Prostate gland (tissue), 2 donors: ENCODE measurements around the gene PCDHA3. TPM values are rescaled to one million over a fixed set of nuclear protein-coding genes. Genes with fewer than 3 reads are reported as not detected.
"Not testable (repeated sequence)": the region's sequence is repeated elsewhere in the genome, so short reads cannot be mapped to it uniquely, and the experiment has no call there.

Experiments used
- DNase-seq: peaks from one replicate; pipeline ENCODE4 v3.0.0-alpha.2; 2019; ENCODE audit warnings: low spot score
- H3K27ac ChIP-seq, 2 donors: fragments of 200-600 bp; sonication (generic); 2 replicates each; pipeline ENCODE4 v1.5.1; 2017 to 2019
- H3K27me3 ChIP-seq: fragments of 200-600 bp; sonication (generic); replicated peaks from 2 replicates; pipeline ENCODE4 v1.5.1; 2019; ENCODE audit not compliant: insufficient read depth
- H3K36me3 ChIP-seq, 2 donors: fragments of 200-600 bp; sonication (generic); 1 replicate in 1 of 2; 2 replicates in 1 of 2; pipeline versions ENCODE4 v1.5.1 to v1.8.1; 2017 to 2019
- H3K4me1 ChIP-seq: fragments of 200-600 bp; sonication (generic); replicated peaks from 2 replicates; pipeline ENCODE4 v1.5.1; 2019
- H3K4me3 ChIP-seq, 2 donors: fragments of 200-600 bp; sonication (generic); 2 replicates each; pipeline ENCODE4 v1.5.1; 2017 to 2019
- H3K9me3 ChIP-seq: fragments of 200-600 bp; sonication (generic); 2 replicates; pipeline ENCODE4 v1.5.1; 2017
- POLR2A ChIP-seq: fragments of 450-650 bp; IDR thresholded peaks from one replicate; pipeline ENCODE4 v1.6.1; 2016; ENCODE audit warnings: antibody characterized with exemption, mild to moderate bottlenecking
- POLR2AphosphoS5 ChIP-seq: sonication (generic); formaldehyde crosslinking; IDR thresholded peaks from one replicate; pipeline ENCODE4 v1.6.1; 2017; ENCODE audit warnings: antibody characterized with exemption
- WGBS: methylation state at CpG from one replicate; pipeline ENCODE4 v1.1.5; 2018; 5-methylcytosine and 5-hydroxymethylcytosine counted together
- intact Hi-C: fragments of 100-400 bp; cut with DNase I; formaldehyde crosslinking; loops from one replicate; pipeline ENCODE4 v1.14.2; 2022
- total RNA-seq, 2 donors: library from RNA; depleted of rRNA; stranded (reverse); fragments of >200 nt; gene quantifications; one replicate each; pipeline ENCODE4 v1.1.0, GENCODE V29; 2016
- TF ChIP-seq, protein P1 (sequence below), 4 experiments: fragments of 200-600 bp in 2 of 4; fragments of 450-650 bp in 2 of 4; sonication (generic) in 2 of 4; IDR thresholded peaks; 1 replicate in 3 of 4; 2 replicates in 1 of 4; pipeline ENCODE4 v1.5.1; 2016 to 2019; ENCODE audit warnings: antibody characterized with exemption in 4 of 4, mild to moderate bottlenecking in 2 of 4, moderate library complexity in 2 of 4

The PCDHA3 gene
- total RNA-seq, 2 donors from 2014 or later: 0.09 to 1.0 TPM

DNA sequence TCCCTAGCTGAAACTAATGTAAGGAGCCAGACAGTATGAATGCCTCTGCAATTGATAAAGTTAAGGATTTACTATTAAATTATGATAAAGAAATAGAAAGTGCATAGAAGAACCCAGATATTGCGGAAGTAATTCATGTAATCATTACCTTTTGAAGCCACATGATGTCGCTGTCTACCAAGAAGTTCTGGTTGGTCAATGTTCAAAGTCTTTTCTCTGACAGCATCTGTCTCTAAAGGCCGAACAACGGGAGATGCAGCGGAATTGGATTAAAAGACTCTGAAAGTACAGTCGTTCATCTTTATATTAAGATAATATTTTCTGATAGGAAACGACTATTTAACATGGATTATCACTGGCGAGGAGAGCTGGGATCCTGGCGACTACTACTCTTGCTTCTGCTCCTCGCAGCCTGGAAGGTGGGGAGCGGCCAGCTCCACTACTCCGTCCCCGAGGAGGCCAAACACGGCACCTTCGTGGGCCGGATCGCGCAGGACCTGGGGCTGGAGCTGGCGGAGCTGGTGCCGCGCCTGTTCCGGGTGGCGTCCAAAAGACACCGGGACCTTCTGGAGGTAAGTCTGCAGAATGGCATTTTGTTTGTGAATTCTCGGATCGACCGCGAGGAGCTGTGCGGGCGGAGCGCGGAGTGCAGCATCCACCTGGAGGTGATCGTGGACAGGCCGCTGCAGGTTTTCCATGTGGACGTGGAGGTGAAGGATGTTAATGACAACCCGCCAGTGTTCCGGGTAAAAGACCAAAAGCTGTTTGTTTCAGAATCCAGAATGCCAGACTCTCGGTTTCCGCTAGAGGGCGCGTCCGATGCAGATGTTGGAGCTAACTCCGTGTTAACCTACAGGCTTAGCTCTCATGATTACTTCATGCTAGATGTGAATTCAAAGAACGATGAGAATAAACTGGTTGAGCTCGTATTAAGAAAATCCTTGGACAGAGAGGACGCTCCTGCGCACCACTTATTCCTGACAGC is 40.4 kb downstream of the PCDHA3 start, which contains the start of gene PCDHA8:
PCDHA8 (plus strand) TSS at position 210 of the 985 bp plus-strand sequence; CDS start at position 345, 135 bp downstream.
- intact Hi-C loops: no loop called here
- peaks cover 4% of the 10 kb centered on the region for H3K27me3 ChIP-seq
- no peaks in the 10 kb centered on the region for H3K36me3 ChIP-seq
- H3K9me3 ChIP-seq: no peaks in the 10 kb centered on the region
- H3K4me3 ChIP-seq: no peak within 1 kb of the TSS
- WGBS: 21% methylated on average over 46 of the region's 47 CpGs
- TF ChIP-seq POLR2AphosphoS5: no peak
- TF ChIP-seq, protein P1, sequence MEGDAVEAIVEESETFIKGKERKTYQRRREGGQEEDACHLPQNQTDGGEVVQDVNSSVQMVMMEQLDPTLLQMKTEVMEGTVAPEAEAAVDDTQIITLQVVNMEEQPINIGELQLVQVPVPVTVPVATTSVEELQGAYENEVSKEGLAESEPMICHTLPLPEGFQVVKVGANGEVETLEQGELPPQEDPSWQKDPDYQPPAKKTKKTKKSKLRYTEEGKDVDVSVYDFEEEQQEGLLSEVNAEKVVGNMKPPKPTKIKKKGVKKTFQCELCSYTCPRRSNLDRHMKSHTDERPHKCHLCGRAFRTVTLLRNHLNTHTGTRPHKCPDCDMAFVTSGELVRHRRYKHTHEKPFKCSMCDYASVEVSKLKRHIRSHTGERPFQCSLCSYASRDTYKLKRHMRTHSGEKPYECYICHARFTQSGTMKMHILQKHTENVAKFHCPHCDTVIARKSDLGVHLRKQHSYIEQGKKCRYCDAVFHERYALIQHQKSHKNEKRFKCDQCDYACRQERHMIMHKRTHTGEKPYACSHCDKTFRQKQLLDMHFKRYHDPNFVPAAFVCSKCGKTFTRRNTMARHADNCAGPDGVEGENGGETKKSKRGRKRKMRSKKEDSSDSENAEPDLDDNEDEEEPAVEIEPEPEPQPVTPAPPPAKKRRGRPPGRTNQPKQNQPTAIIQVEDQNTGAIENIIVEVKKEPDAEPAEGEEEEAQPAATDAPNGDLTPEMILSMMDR (IDR thresholded peaks at IDR 0.05): no peak
- TF ChIP-seq POLR2A: no peak
- H3K27ac ChIP-seq: no peak within 1 kb of the TSS
- no peaks in the 10 kb centered on the region for H3K4me1 ChIP-seq
- DNase-seq: no peak

DNA sequence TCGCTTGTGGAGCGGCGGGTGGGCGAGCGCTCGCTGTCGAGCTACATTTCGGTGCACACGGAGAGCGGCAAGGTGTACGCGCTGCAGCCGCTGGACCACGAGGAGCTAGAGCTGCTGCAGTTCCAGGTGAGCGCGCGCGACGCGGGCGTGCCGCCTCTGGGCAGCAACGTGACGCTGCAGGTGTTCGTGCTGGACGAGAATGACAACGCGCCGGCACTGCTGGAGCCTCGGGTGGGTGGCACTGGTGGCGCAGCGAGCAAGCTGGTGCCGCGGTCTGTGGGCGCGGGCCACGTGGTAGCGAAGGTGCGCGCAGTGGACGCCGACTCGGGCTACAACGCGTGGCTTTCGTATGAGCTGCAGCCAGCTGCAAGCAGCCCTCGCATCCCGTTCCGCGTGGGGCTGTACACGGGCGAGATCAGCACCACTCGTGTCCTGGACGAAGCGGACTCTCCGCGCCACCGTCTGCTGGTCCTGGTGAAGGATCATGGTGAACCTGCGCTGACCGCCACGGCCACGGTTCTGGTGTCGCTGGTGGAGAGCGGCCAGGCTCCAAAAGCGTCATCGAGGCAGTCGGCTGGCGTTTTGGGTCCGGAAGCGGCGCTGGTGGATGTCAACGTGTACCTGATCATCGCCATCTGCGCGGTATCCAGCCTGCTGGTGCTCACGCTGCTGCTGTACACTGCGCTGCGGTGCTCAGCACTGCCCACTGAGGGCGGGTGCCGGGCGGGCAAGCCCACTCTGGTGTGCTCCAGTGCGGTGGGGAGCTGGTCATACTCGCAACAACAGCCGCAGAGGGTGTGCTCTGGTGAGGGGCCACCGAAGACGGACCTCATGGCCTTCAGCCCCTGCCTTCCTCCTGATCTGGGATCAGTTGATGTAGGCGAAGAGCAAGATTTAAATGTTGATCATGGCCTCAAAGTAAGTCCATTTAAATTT is 42.2 kb downstream of the PCDHA3 start:
- Histone ChIP-seq H3K4me3 (no peak overlapping the region), H3K36me3 (no peaks in the 10 kb centered on the region), H3K27ac (no peak overlapping the region), H3K27me3 (no peaks in the 10 kb centered on the region), H3K9me3 (no peaks in the 10 kb centered on the region), H3K4me1 (no peaks in the 10 kb centered on the region)
- intact Hi-C loops: no loop called here
- TF ChIP-seq, protein P1 (IDR thresholded peaks at IDR 0.05): no peak
- TF ChIP-seq POLR2A: no peak
- TF ChIP-seq POLR2AphosphoS5: no peak
- 43% methylated on average over 85 of the region's 87 CpGs for WGBS
- no peak for DNase-seq

DNA sequence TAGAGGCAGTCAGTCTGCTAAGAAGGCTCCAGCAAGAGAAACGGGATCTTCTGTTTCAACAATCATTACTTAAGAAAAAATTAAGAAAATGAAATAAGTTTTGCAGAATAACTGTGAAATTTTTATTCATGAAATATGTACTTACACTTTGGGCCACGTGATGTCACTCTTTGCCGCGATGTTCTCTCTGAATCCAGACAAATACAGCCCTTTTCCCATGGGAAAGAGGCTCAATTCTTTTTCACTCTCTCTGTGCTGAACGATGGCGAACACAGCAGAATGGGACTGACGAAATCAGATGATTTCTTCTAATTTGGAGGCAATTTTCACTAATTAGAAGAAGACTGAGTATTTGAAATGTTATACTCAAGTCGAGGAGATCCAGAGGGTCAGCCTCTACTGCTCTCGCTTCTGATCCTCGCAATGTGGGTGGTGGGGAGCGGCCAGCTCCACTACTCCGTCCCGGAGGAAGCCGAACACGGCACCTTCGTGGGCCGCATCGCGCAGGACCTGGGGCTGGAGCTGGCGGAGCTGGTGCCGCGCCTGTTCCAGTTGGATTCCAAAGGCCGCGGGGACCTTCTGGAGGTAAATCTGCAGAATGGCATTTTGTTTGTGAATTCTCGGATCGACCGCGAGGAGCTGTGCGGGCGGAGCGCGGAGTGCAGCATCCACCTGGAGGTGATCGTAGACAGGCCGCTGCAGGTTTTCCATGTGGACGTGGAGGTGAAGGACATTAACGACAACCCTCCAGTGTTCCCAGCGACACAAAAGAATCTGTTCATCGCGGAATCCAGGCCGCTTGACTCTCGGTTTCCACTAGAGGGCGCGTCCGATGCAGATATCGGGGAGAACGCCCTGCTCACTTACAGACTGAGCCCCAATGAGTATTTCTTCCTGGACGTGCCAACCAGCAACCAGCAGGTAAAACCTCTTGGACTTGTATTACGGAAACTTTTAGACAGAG is 47.6 kb downstream of the PCDHA3 start, which contains the start of gene PCDHA9:
PCDHA9 (plus strand) TSS at position 244 of the 964 bp plus-strand sequence; CDS start at position 358, 114 bp downstream.
- not testable (repeated sequence) for H3K4me3 ChIP-seq
- 19% methylated on average over 29 of the region's 48 CpGs for whole genome bisulfite sequencing

DNA sequence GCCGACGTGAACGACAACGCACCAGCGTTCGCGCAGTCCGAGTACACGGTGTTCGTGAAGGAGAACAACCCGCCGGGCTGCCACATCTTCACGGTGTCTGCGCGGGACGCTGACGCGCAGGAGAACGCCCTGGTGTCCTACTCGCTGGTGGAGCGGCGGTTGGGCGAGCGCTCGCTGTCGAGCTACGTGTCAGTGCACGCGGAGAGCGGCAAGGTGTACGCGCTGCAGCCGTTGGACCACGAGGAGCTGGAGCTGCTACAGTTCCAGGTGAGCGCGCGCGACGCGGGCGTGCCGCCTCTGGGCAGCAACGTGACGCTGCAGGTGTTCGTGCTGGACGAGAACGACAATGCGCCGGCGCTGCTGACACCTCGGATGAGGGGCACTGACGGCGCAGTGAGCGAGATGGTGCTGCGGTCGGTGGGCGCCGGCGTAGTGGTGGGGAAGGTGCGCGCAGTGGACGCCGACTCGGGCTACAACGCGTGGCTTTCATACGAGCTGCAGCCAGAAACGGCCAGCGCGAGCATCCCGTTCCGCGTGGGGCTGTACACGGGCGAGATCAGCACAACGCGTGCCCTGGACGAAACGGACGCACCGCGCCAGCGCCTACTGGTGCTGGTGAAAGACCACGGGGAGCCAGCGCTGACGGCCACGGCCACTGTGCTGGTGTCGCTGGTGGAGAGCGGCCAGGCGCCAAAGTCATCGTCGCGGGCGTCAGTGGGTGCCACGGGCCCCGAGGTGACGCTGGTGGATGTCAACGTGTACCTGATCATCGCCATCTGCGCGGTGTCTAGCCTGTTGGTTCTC is 49.2 kb downstream of the PCDHA3 start:
- H3K27ac ChIP-seq, H3K9me3 ChIP-seq, H3K36me3 ChIP-seq, H3K4me3 ChIP-seq, DNase-seq, H3K27me3 ChIP-seq, H3K4me1 ChIP-seq: not testable (repeated sequence)
- WGBS: 41% methylated on average over 95 of the region's 101 CpGs
- intact Hi-C loops: loop anchor here (10.0 kb wide), 1 partner anchor 195 kb away; no protein-coding TSS in a partner anchor

More for the DNA sequence above, 47.6 kb downstream of the PCDHA3 start, which contains the start of gene PCDHA9:
- H3K4me1 ChIP-seq, H3K27ac ChIP-seq, intact Hi-C loops, H3K9me3 ChIP-seq, H3K36me3 ChIP-seq, H3K27me3 ChIP-seq, DNase-seq: not testable (repeated sequence)

Other genes with a start within 250 kb of the PCDHA3 start
- 10 to 100 TPM; 31.6 to 33.6 TPM for gene SRA1, start 243.6 kb upstream of the PCDHA3 start, total RNA-seq
- 10 to 100 TPM; 23.7 to 70.7 TPM for gene APBB3, start 236.5 kb upstream of the PCDHA3 start, total RNA-seq
- gene SLC35A4, start 236.2 kb upstream of the PCDHA3 start, total RNA-seq: 100 to 1,000 TPM in 1 of 2 donors, 10 to 100 TPM in 1; 61.8 to 107 TPM
- 10 to 100 TPM; 22.9 to 56.5 TPM for gene CD14, start 167.9 kb upstream of the PCDHA3 start, total RNA-seq
- 100 to 1,000 TPM in 1 of 2 donors, 10 to 100 TPM in 1; 45.6 to 124 TPM for gene TMCO6, start 161.6 kb upstream of the PCDHA3 start, total RNA-seq
- gene NDUFA2, start 153.4 kb upstream of the PCDHA3 start, total RNA-seq: 100 to 1,000 TPM in 1 of 2 donors, 10 to 100 TPM in 1; 91.2 to 117 TPM
- gene IK, start 153.2 kb upstream of the PCDHA3 start, total RNA-seq: 100 to 1,000 TPM; 127 to 145 TPM
- 10 to 100 TPM; 23.2 to 26.2 TPM for gene WDR55, start 136.2 kb upstream of the PCDHA3 start, total RNA-seq
- gene DND1, start 127.5 kb upstream of the PCDHA3 start, total RNA-seq: 10 to 100 TPM in 1 of 2 donors, under 1 TPM in 1; 0.36 to 26.2 TPM
- 10 to 100 TPM; 37.3 to 54.3 TPM for gene HARS1, start 109.7 kb upstream of the PCDHA3 start, total RNA-seq
- 10 to 100 TPM; 23.9 to 28.1 TPM for gene HARS2, start 109.6 kb upstream of the PCDHA3 start, total RNA-seq
- 10 to 100 TPM; 26.0 to 36.8 TPM for gene ZMAT2, start 100.6 kb upstream of the PCDHA3 start, total RNA-seq
- gene PCDHA1, start 14.9 kb upstream of the PCDHA3 start, total RNA-seq: under 1 TPM in 1 of 2 donors, not detected in 1; 0.85 TPM
- gene PCDHA2, start 6.2 kb upstream of the PCDHA3 start, total RNA-seq: under 1 TPM in 1 of 2 donors, not detected in 1; 0.80 TPM
- gene PCDHA4, start 6.0 kb downstream of the PCDHA3 start, total RNA-seq: 1 to 10 TPM; 2.3 to 2.4 TPM
- gene PCDHA5, start 20.6 kb downstream of the PCDHA3 start, total RNA-seq: under 1 TPM in 1 of 2 donors, not detected in 1; 0.14 TPM
- gene PCDHA6, start 26.9 kb downstream of the PCDHA3 start, total RNA-seq: 1 to 10 TPM; 1.9 to 2.2 TPM
- gene PCDHA7, start 33.2 kb downstream of the PCDHA3 start, total RNA-seq: under 1 TPM; 0.23 to 0.46 TPM
- gene PCDHA8, start 40.1 kb downstream of the PCDHA3 start, total RNA-seq: under 1 TPM; 0.17 to 0.36 TPM
- under 1 TPM; 0.14 to 0.51 TPM for gene PCDHA9, start 47.3 kb downstream of the PCDHA3 start, total RNA-seq
- gene PCDHA10, start 54.8 kb downstream of the PCDHA3 start, total RNA-seq: 1 to 10 TPM; 1.0 to 2.2 TPM
- gene PCDHA11, start 67.9 kb downstream of the PCDHA3 start, total RNA-seq: 1 to 10 TPM in 1 of 2 donors, under 1 TPM in 1; 0.85 to 1.5 TPM
- gene PCDHA12, start 74.3 kb downstream of the PCDHA3 start, total RNA-seq: under 1 TPM; 0.40 to 0.50 TPM
- gene PCDHA13, start 81.1 kb downstream of the PCDHA3 start, total RNA-seq: 1 to 10 TPM; 1.3 to 1.5 TPM
- gene PCDHAC1, start 125.2 kb downstream of the PCDHA3 start, total RNA-seq: 1 to 10 TPM; 1.1 to 3.9 TPM
- 10 to 100 TPM in 1 of 2 donors, 1 to 10 TPM in 1; 6.8 to 11.6 TPM for gene PCDHAC2, start 165.4 kb downstream of the PCDHA3 start, total RNA-seq